GM21515 (cell line): Measurements from ENCODE around the gene GSDMA.
"Not testable (repeated sequence)": the region's sequence is repeated elsewhere in the genome, so short reads cannot be mapped to it uniquely, and the experiment has no call there.

Experiments used
- ATAC-seq: cut with Tn5 transposase; IDR thresholded peaks from one replicate; pipeline ENCODE4 v1.9.1; 2021; ENCODE audit not compliant: unreplicated experiment

The GSDMA gene

DNA sequence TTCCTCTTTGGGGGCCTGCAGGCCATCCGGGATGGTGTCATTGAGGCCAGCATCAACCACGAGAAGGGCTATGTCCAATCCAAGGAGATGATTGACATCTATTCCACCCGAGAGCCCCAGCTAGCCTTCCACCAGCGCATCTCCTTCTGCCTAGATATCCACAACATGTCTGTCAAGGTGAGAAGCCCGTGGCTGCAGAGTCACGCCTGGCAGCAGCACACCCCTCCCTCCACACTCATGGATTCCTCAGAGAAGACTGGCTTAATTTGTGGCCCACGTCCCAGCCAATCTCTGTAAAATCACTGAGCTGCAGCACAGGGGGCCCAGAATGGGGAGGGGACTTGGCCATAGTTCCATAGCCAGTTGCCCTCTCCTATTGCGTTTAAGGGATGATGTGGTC is 33.4 kb downstream of the GSDMA start:
- no peak for ATAC-seq

DNA sequence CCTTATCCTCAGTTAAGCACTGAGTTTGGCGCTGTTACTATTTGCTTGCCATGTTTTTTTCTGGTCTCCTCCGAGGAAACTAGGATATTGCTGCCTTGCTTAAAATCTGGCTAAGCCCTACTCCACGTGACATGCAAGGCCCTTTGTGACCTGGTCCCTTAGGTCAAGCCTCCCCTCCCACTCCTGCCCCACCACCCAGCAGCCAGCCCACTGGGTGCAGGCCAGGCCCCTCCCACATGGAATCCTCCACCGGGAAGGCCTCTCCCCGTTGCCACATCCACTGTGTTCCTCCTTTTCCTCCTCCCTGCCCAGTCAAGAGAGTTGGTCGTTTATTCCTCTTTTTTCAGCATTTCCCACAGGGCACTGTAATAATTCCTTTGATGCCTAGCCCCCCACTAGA is 34.0 kb downstream of the GSDMA start:
- no peak for ATAC-seq

DNA sequence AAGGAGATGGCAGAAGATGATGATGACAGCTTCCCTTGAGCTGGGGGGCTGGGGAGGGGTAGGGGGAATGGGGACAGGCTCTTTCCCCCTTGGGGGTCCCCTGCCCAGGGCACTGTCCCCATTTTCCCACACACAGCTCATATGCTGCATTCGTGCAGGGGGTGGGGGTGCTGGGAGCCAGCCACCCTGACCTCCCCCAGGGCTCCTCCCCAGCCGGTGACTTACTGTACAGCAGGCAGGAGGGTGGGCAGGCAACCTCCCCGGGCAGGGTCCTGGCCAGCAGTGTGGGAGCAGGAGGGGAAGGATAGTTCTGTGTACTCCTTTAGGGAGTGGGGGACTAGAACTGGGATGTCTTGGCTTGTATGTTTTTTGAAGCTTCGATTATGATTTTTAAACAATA is 34.7 kb downstream of the GSDMA start:
- no peak for ATAC-seq

DNA sequence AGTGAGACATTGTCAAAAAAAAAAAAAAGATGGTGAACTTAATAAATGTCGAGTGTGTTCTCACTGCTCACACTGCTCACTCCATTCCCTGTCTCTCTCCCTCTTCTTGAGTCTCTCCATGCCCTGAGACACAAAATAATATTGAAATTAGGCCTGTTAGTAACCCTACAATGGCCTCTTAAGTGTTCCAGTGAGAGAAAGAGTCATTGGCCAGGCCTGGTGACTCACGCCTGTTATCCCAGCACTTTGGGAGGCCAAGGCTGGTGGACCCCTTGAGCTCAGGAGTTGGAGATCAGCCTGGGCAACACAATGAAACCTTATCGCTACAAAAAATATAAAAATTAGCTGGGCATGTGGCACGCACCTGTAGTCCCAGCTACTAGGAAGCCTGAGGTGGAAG is 36.3 kb downstream of the GSDMA start:
- ATAC-seq = no peak

DNA sequence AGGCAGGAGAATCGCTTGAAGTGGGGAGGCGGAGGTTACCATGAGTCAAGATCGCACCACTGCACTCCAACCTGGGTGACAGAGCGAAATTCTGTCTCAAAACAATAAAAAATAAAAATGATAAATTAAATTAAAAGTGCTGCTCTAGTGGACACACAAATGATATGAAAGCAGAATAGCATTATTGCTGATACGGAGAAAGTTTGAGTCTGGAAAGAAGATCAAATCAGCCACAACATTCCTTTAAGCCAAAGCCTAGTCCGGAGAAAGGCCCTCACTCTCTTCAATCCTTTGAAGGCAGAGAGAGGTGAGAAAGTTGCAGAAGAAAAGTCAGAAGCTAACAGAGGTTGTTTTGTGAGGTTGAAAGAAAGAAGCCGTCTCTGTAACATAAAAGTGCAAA is 37.4 kb downstream of the GSDMA start:
- ATAC-seq = no peak

DNA sequence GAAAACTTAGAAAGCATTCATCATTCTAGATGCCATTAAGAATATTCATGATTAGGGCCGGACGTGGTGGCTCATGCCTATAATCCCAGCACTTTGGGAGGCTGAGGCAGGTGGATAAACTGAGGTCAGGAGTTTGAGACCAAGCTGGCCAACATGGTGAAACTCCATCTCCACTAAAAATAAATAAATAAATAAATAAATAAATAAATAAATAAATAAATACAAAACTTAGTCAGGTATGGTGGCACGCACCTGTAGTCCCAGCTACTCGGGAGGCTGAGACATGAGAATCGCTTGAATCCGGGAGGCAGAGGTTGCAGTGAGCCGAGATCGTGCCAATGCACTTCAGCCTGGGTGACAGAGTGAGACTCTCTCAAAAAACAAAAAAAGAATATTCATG is 38.5 kb downstream of the GSDMA start:
- not testable (repeated sequence) for ATAC-seq

DNA sequence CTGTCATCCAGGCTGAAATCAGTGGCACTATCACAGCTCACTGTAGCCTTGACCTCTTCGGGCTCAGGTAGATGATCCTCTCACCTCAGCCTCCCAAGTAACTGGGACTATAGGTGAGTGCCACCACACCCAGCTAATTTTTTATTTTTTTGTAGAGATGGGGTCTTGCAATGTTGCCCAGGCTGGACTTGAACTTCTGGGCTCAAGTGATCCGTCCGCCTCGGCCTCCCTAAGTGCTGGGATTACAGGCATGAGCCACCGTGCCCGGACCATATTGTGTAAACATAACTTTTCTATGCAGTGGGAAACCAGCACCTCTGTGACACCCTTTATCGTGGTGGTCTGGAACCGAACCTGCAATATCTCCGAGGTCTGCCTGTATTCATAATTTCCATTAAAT is 41.3 kb downstream of the GSDMA start:
- ATAC-seq = no peak

DNA sequence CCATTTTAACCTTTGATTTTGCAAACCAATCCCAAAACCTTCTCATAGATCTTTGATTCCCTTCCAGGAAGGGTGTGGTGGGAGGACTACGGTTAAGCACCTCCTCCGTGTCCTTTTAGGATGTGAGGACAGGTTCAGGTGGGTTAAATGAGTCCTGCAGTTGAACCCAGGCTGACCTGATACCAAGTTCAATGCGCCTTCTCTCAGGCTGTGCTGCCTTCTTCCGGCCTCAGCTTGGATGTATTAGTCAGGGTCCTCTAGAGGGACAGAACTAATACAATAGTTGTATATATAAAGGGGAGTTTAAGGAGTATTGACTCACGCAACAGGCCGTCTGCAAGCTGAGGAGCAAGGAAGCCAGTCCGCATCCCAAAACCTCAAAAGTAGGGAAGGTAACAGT is 41.9 kb downstream of the GSDMA start:
- no peak for ATAC-seq

DNA sequence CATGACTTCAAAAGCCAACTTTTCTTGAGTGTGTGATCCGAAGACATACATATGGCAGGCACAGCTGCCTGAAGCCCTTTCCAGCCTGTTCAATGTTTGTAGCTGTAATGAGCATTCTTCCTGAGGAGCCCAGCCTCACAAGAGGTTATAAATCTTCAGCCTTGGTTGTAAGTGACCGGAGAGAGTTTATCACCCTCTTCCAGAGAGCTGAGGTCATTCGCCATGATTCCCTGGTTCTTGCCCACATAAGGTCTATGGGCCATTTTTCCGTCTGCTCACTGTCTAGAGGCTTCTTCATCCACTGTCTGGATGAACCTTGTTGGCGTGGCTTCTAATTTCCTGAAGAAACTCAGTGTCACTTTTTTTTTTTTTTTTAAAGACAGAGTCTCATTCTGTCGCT is 42.7 kb downstream of the GSDMA start:
- no peak for ATAC-seq

DNA sequence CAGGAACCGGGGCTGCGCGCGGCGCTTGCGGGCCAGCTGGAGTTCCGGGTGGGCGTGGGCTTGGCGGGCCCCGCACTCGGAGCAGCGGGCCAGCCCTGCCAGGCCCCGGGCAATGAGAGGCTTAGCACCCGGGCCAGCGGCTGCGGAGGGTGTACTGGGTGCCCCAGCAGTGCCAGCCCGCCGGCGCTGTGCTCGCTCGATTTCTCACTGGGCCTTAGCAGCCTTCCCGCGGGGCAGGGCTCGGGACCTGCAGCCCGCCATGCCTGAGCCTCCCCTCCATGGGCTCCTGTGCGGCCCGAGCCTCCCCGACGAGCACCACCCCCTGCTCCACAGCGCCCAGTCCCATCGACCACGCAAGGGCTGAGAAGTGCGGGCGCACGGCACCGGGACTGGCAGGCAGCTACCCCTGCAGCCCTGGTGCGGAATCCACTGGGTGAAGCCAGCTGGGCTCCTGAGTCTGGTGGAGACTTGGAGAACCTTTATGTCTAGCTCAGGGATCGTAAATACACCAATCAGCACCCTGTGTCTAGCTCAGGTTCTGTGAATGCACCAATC is 48.2 kb downstream of the GSDMA start:
- not testable (repeated sequence) for ATAC-seq

DNA sequence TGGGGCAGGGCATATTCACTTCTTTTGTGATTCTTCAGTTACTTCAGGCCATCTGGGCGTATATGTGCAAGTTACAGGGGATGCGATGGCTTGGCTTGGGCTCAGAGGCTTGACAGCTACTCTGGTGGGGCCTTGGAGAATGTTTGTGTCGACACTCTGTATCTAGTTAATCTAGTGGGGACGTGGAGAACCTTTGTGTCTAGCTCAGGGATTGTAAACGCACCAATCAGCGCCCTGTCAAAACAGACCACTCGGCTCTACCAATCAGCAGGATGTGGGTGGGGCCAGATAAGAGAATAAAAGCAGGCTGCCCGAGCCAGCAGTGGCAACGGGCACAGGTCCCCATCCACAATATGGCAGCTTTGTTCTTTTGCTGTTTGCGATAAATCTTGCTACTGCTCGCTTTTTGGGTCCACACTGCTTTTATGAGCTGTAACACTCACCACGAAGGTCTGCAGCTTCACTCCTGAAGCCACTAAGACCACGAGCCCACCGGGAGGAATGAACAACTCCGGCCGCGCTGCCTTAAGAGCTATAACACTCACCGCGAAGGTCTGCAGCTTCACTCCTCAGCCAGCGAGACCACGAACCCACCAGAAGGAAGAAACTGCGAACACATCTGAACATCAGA is 49.3 kb downstream of the GSDMA start:
- not testable (repeated sequence) for ATAC-seq

DNA sequence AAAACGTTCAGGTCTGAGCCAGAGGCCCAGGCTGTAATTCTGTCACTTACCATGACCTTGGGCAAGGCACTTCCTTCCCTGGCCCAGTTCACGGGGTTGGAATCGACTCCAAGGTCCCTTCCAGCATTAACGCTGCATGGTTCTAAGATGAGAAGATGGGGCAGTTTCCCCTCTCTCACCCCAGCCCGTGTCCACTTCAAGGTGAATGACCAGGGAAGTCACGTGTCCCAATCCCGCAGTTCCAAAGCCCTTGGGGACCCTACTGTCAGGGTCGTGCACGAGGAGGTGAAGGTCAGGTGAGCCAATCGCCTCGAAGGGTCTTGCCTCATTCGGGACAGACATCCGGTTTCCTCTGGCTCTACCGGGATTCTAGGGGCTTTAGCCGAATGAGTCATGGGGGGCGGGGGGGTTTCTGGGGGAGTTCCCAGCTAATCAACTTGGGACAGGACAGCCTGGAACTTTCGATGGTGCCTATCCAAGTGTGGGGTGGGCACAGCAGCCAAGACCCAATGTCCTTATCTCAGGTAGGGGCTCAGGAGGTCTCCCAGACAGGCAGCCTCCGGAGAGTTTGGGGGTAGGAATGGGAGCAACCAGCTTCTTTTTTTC is 51.7 kb downstream of the GSDMA start:
- ATAC-seq = no peak

DNA sequence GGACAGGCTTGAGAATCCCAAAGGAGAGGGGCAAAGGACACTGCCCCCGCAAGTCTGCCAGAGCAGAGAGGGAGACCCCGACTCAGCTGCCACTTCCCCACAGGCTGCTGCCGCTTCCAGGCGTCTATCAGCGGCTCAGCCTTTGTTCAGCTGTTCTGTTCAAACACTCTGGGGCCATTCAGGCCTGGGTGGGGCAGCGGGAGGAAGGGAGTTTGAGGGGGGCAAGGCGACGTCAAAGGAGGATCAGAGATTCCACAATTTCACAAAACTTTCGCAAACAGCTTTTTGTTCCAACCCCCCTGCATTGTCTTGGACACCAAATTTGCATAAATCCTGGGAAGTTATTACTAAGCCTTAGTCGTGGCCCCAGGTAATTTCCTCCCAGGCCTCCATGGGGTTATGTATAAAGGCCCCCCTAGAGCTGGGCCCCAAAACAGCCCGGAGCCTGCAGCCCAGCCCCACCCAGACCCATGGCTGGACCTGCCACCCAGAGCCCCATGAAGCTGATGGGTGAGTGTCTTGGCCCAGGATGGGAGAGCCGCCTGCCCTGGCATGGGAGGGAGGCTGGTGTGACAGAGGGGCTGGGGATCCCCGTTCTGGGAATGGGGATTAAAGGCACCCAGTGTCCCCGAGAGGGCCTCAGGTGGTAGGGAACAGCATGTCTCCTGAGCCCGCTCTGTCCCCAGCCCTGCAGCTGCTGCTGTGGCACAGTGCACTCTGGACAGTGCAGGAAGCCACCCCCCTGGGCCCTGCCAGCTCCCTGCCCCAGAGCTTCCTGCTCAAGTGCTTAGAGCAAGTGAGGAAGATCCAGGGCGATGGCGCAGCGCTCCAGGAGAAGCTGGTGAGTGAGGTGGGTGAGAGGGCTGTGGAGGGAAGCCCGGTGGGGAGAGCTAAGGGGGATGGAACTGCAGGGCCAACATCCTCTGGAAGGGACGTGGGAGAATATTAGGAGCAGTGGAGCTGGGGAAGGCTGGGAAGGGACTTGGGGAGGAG is 52.5 kb downstream of the GSDMA start, which contains the start of gene CSF3:
Gene CSF3 (plus strand): TSS at position 436 of the 993 bp plus-strand sequence. CDS start 35 bp downstream, at position 471.
- ATAC-seq = no peak

DNA sequence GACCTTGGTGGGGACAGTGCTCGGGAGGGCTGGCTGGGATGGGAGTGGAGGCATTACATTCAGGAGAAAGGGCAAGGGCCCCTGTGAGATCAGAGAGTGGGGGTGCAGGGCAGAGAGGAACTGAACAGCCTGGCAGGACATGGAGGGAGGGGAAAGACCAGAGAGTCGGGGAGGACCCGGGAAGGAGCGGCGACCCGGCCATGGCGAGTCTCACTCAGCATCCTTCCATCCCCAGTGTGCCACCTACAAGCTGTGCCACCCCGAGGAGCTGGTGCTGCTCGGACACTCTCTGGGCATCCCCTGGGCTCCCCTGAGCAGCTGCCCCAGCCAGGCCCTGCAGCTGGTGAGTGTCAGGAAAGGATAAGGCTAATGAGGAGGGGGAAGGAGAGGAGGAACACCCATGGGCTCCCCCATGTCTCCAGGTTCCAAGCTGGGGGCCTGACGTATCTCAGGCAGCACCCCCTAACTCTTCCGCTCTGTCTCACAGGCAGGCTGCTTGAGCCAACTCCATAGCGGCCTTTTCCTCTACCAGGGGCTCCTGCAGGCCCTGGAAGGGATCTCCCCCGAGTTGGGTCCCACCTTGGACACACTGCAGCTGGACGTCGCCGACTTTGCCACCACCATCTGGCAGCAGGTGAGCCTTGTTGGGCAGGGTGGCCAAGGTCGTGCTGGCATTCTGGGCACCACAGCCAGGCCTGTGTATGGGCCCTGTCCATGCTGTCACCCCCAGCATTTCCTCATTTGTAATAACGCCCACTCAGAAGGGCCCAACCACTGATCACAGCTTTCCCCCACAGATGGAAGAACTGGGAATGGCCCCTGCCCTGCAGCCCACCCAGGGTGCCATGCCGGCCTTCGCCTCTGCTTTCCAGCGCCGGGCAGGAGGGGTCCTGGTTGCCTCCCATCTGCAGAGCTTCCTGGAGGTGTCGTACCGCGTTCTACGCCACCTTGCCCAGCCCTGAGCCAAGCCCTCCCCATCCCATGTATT is 53.5 kb downstream of the GSDMA start:
- no peak for ATAC-seq

DNA sequence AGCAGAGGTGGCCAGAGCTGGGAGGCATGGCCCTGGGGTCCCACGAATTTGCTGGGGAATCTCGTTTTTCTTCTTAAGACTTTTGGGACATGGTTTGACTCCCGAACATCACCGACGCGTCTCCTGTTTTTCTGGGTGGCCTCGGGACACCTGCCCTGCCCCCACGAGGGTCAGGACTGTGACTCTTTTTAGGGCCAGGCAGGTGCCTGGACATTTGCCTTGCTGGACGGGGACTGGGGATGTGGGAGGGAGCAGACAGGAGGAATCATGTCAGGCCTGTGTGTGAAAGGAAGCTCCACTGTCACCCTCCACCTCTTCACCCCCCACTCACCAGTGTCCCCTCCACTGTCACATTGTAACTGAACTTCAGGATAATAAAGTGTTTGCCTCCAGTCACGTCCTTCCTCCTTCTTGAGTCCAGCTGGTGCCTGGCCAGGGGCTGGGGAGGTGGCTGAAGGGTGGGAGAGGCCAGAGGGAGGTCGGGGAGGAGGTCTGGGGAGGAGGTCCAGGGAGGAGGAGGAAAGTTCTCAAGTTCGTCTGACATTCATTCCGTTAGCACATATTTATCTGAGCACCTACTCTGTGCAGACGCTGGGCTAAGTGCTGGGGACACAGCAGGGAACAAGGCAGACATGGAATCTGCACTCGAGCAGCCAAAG is 54.7 kb downstream of the GSDMA start:
- no peak for ATAC-seq

DNA sequence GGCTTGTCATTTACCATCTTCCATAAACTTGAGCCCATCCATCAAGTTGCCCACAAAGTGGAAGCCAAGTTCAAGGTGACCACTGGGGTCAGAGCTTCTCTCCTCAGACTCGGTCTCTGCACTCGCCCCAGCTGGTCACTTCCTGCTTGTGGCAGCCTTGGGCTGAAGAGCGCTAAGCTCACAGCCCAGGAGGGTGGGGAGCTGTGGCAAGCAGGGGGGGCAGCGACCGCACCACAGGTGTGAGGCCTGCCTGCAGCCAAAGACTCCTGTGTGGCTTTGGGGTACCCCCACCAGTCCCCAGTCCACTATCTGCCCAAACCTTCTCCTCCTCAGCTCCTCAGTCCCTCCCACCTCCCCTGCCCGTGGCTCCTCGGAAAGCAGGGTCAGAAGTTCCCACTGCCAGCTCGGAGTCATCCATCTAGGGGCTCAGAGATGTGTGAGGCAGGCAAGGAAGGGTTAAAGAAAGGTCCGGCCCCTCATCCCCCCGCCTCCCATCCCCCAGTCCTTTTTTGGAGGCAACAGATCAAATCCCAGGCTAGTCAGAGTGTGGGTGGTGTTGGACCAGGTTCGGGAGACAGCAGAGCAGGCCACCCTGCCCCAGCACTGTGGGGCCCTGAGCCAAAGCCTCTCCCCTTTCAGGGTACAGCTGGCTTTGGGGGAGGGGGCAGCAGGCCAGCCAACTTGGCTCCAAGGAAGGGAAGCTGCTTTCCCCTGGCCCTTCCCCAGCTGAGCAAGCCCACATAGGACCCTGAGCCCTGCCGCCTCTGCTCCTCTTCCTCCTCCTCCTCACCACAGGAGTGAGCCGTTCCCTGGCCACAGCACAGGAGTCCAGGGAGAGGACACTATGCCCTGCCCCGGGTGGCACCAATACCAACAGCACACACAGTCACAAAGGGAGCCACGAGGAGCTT is 55.7 kb downstream of the GSDMA start:
- no peak for ATAC-seq

DNA sequence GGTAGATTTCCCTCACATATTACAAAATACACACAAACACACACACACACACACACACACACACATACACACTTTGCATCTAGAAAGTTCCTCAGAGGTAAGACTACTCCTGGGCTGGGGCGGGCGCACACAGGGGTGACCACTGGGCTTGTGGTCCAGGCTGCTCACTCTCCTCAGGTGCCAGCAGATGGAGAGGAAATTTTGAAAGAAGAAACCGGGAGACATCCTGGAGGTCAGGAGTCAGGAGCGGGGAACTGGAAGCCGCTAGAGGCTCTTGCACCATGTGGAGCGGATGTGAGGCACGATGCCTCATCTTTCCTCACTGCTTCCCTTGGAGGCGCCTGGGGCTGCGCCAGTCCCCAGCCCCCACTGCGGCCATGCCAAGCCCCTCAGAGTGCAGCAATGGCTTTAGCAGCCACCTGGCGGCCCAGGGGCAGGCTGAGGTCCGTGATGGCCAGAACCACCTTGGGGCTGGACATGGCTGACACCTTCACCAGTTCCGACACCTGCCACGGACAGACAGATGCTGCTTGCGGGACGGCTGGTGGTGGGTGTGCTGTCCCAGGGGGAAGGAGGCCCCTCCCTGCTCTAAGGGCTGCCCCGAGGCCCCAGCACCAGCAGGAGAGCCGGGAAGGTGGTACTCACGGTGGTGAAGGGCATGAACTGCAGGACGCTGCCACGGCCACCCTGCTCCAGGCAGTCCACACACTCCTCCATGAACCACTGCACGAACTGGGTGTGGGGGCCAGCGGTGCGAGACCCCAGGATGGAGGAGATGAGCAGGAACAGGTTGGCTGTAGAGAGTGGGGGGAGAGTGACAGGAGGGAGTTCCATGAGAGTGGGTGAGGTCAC is 56.6 kb downstream of the GSDMA start:
- no peak for ATAC-seq

DNA sequence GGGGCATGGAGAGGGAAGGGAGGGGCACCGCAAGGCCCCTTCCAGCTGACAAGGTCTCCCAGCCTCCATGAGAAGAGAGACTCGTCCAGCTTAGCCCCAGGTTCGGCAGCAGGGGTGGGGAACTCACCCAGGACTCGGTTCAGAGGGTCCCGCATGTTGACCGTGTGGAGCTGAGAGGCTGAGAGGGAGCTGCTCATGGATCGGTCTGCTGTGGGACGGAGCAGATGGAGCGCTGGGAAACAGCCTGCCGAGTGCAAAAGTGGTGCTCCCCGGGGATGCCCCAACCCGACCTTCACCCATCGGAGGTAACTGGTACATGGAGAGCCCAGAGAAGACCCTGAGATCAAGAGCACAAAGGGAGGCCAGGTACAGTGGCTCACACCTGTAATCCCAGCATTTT is 57.3 kb downstream of the GSDMA start:
- ATAC-seq = no peak
